HepG2 (cell line): ENCODE data around the gene ZP2. TPM values are rescaled to one million over a fixed set of nuclear protein-coding genes. Genes with fewer than 3 reads are reported as not detected.

Source experiments
- GZF1 ChIP-seq: sonication (generic); formaldehyde crosslinking; IDR thresholded peaks from 2 replicates; pipeline ENCODE4 v1.5.1; 2020; ENCODE audit warnings: mild to moderate bottlenecking, missing genetic modification reagents
- HDAC6 ChIP-seq: fragments of 200-600 bp; sonication (generic); IDR thresholded peaks from 2 replicates; pipeline ENCODE4 v1.7.0; 2017; ENCODE audit warnings: mild to moderate bottlenecking, antibody characterized with exemption, low read length, low read depth
- MAZ ChIP-seq, 2 experiments: sonication (generic) in 1 of 2; formaldehyde crosslinking in 1 of 2; IDR thresholded peaks; 2 replicates each; pipeline versions ENCODE4 v1.5.0 to v1.6.1; 2012 to 2020; ENCODE audit warnings: low read depth in 2 of 2, mild to moderate bottlenecking in 2 of 2, borderline replicate concordance in 1 of 2, improper control_type of control experiment in 1 of 2, low read length in 1 of 2, missing genetic modification reagents in 1 of 2, moderate library complexity in 1 of 2
- NR2C2 ChIP-seq: sonication (generic); formaldehyde crosslinking; IDR thresholded peaks from 2 replicates; pipeline ENCODE4 v1.4.0; 2020; ENCODE audit warnings: missing genetic modification reagents, mild to moderate bottlenecking, moderate library complexity, borderline replicate concordance
- RARG ChIP-seq: sonication (generic); formaldehyde crosslinking; IDR thresholded peaks from 2 replicates; pipeline ENCODE4 v1.4.0; 2020; ENCODE audit warnings: low read depth, mild to moderate bottlenecking, missing genetic modification reagents
- SNAI1 ChIP-seq: sonication (generic); formaldehyde crosslinking; IDR thresholded peaks from 2 replicates; pipeline ENCODE4 v1.5.0; 2020; ENCODE audit warnings: mild to moderate bottlenecking, missing genetic modification reagents, borderline replicate concordance
- STAG1 ChIP-seq: sonication (generic); formaldehyde crosslinking; IDR thresholded peaks from 2 replicates; pipeline ENCODE4 v1.4.0; 2020; ENCODE audit warnings: missing genetic modification reagents
- TGIF2 ChIP-seq: IDR thresholded peaks from 2 replicates; pipeline ENCODE4 v1.6.1; 2016; ENCODE audit warnings: control low read depth, missing compliant biosample characterization
- XBP1 ChIP-seq: sonication (generic); formaldehyde crosslinking; IDR thresholded peaks from 2 replicates; pipeline ENCODE4 v1.5.0; 2020; ENCODE audit warnings: missing genetic modification reagents
- ZBTB21 ChIP-seq: sonication (generic); formaldehyde crosslinking; IDR thresholded peaks from 2 replicates; pipeline ENCODE4 v1.4.0; 2020; ENCODE audit warnings: missing genetic modification reagents
- ZKSCAN8 ChIP-seq: IDR thresholded peaks from 2 replicates; pipeline ENCODE4 v1.6.1; 2016; ENCODE audit warnings: borderline replicate concordance, missing genetic modification reagents, missing compliant biosample characterization
- ZNF558 ChIP-seq: sonication (generic); formaldehyde crosslinking; IDR thresholded peaks from 2 replicates; pipeline ENCODE4 v1.9.0; 2022; ENCODE audit warnings: mild to moderate bottlenecking, missing genetic modification reagents, borderline replicate concordance
- ZNF777 ChIP-seq: sonication (generic); formaldehyde crosslinking; IDR thresholded peaks from 2 replicates; pipeline ENCODE4 v1.4.0; 2020; ENCODE audit warnings: missing genetic modification reagents
- polyA plus RNA-seq, 8 experiments: library from polyadenylated mRNA; depleted of rRNA in 3 of 8; stranded (reverse) in 7 of 8; unstranded in 1 of 8; fragments of >200 nt; fragmentation: Illumina TruSeq in 4 of 8; extraction: Trizol in 4 of 8; gene quantifications; 2 replicates each; pipeline versions ENCODE4 v1.2.1 to v1.2.3, GENCODE V29; 2011 to 2016; ENCODE audit warnings: low read depth in 4 of 8, missing spikeins in 1 of 8, mixed read lengths in 1 of 8; ENCODE audit not compliant: insufficient read depth in 1 of 8
- total RNA-seq, 5 experiments: library from RNA; depleted of rRNA; stranded (reverse); fragments of >200 nt; fragmentation: Illumina TruSeq; extraction: Trizol; gene quantifications; 2 replicates each; pipeline ENCODE4 v1.2.3, GENCODE V29; 2016; ENCODE audit warnings: low read depth in 1 of 5
- TF ChIP-seq, protein P1 (sequence below): sonication (generic); formaldehyde crosslinking; IDR thresholded peaks from 2 replicates; pipeline ENCODE4 v1.5.1; 2020; ENCODE audit warnings: mild to moderate bottlenecking, missing genetic modification reagents, moderate library complexity
- TF ChIP-seq, protein P2 (sequence below): sonication (generic); formaldehyde crosslinking; IDR thresholded peaks from 2 replicates; pipeline ENCODE4 v1.8.0; 2022; ENCODE audit warnings: mild to moderate bottlenecking, missing genetic modification reagents; ENCODE audit not compliant: insufficient replicate concordance
- TF ChIP-seq, protein P3 (sequence below): sonication (generic); formaldehyde crosslinking; IDR thresholded peaks from 2 replicates; pipeline ENCODE4 v1.4.0; 2020; ENCODE audit warnings: mild to moderate bottlenecking, missing genetic modification reagents
- TF ChIP-seq, protein P4 (sequence below): IDR thresholded peaks from 2 replicates; pipeline ENCODE4 v1.6.1; 2012; ENCODE audit warnings: low read length, improper control_type of control experiment

ZP2 gene
- total and polyA plus RNA-seq, 2 of the 13 experiments (the other 11 are each of a cell fraction or from before 2014, with no cell fraction given), result not detected

DNA sequence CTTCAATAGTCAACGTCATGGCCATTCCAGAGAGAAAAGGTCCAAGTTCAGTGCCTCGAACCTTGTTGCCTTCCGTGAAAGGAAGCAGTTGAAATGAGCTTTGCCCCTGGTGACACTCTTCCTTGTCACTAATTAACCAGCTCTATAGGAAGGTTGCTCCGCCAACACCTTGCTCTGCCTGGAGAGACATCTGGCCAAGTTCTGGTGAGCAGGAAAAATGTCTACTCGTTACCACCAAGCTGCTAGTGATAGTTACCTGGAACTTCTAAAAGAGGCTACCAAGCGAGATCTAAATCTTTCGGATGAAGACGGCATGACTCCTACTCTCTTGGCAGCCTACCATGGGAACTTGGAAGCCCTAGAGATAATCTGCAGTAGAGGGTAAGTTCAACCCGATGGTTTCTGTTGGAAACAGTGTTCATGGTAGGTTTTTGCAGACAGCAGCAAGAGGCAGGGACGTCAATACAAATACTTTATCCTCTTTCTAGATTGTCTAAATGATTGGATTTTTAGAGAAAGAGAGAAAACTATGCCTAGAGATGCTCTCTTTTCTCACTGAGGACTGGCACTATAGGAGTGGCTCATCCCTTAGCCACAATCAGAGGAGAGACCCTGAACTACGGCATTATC, 22.3 kb upstream of the ZP2 start, which contains the start of gene ANKS4B (continued):
- TF ChIP-seq, protein P1, sequence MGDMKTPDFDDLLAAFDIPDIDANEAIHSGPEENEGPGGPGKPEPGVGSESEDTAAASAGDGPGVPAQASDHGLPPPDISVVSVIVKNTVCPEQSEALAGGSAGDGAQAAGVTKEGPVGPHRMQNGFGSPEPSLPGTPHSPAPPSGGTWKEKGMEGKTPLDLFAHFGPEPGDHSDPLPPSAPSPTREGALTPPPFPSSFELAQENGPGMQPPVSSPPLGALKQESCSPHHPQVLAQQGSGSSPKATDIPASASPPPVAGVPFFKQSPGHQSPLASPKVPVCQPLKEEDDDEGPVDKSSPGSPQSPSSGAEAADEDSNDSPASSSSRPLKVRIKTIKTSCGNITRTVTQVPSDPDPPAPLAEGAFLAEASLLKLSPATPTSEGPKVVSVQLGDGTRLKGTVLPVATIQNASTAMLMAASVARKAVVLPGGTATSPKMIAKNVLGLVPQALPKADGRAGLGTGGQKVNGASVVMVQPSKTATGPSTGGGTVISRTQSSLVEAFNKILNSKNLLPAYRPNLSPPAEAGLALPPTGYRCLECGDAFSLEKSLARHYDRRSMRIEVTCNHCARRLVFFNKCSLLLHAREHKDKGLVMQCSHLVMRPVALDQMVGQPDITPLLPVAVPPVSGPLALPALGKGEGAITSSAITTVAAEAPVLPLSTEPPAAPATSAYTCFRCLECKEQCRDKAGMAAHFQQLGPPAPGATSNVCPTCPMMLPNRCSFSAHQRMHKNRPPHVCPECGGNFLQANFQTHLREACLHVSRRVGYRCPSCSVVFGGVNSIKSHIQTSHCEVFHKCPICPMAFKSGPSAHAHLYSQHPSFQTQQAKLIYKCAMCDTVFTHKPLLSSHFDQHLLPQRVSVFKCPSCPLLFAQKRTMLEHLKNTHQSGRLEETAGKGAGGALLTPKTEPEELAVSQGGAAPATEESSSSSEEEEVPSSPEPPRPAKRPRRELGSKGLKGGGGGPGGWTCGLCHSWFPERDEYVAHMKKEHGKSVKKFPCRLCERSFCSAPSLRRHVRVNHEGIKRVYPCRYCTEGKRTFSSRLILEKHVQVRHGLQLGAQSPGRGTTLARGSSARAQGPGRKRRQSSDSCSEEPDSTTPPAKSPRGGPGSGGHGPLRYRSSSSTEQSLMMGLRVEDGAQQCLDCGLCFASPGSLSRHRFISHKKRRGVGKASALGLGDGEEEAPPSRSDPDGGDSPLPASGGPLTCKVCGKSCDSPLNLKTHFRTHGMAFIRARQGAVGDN (CRISPR knock-in tag), result no peak
- TF ChIP-seq, protein P2, sequence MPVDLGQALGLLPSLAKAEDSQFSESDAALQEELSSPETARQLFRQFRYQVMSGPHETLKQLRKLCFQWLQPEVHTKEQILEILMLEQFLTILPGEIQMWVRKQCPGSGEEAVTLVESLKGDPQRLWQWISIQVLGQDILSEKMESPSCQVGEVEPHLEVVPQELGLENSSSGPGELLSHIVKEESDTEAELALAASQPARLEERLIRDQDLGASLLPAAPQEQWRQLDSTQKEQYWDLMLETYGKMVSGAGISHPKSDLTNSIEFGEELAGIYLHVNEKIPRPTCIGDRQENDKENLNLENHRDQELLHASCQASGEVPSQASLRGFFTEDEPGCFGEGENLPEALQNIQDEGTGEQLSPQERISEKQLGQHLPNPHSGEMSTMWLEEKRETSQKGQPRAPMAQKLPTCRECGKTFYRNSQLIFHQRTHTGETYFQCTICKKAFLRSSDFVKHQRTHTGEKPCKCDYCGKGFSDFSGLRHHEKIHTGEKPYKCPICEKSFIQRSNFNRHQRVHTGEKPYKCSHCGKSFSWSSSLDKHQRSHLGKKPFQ (CRISPR knock-in tag), result peak; percentile 76
- TF ChIP-seq TGIF2 (CRISPR knock-in tag) (peak; percentile 64), XBP1 (CRISPR knock-in tag) (no peak; the same call in 1 of the 2 replicates), ZNF558 (CRISPR knock-in tag) (no peak), GZF1 (CRISPR knock-in tag) (peak; percentile 83; the same call in 1 of the 2 replicates), SNAI1 (CRISPR knock-in tag) (peak; percentile 82; the same call in 1 of the 2 replicates), HDAC6 (no peak), STAG1 (CRISPR knock-in tag) (no peak; the same call in 1 of the 2 replicates), MAZ (IDR thresholded peaks at IDR 0.05; ENCODE audit: borderline replicate concordance, low read depth, low read length) (no peak), MAZ (CRISPR knock-in tag; IDR thresholded peaks at IDR 0.05; ENCODE audit: low read depth) (no peak), ZKSCAN8 (CRISPR knock-in tag) (peak; percentile 92), NR2C2 (CRISPR knock-in tag) (peak; percentile 83), ZNF777 (CRISPR knock-in tag) (0 out of 2 replicates have a peak, but pooled peaks have one; percentile 16), RARG (no peak), ZBTB21 (CRISPR knock-in tag) (peak; percentile 56; the same call in 1 of the 2 replicates)
- TF ChIP-seq, protein P3, sequence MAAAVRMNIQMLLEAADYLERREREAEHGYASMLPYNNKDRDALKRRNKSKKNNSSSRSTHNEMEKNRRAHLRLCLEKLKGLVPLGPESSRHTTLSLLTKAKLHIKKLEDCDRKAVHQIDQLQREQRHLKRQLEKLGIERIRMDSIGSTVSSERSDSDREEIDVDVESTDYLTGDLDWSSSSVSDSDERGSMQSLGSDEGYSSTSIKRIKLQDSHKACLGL (CRISPR knock-in tag), result 0 out of 2 replicates have a peak, but pooled peaks have one; percentile 30
- TF ChIP-seq, protein P4, sequence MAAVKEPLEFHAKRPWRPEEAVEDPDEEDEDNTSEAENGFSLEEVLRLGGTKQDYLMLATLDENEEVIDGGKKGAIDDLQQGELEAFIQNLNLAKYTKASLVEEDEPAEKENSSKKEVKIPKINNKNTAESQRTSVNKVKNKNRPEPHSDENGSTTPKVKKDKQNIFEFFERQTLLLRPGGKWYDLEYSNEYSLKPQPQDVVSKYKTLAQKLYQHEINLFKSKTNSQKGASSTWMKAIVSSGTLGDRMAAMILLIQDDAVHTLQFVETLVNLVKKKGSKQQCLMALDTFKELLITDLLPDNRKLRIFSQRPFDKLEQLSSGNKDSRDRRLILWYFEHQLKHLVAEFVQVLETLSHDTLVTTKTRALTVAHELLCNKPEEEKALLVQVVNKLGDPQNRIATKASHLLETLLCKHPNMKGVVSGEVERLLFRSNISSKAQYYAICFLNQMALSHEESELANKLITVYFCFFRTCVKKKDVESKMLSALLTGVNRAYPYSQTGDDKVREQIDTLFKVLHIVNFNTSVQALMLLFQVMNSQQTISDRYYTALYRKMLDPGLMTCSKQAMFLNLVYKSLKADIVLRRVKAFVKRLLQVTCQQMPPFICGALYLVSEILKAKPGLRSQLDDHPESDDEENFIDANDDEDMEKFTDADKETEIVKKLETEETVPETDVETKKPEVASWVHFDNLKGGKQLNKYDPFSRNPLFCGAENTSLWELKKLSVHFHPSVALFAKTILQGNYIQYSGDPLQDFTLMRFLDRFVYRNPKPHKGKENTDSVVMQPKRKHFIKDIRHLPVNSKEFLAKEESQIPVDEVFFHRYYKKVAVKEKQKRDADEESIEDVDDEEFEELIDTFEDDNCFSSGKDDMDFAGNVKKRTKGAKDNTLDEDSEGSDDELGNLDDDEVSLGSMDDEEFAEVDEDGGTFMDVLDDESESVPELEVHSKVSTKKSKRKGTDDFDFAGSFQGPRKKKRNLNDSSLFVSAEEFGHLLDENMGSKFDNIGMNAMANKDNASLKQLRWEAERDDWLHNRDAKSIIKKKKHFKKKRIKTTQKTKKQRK, result no peak
